HPDE6-E6E7 (cell line): ENCODE results near the gene NBAS.
"Not testable (repeated sequence)": the region's sequence is repeated elsewhere in the genome, so short reads cannot be mapped to it uniquely, and the experiment has no call there.

Source experiments
- DNase-seq: peaks from one replicate; pipeline ENCODE4 v3.0.0; 2011; ENCODE audit warnings: missing footprints; ENCODE audit errors: extremely low spot score

NBAS gene

DNA sequence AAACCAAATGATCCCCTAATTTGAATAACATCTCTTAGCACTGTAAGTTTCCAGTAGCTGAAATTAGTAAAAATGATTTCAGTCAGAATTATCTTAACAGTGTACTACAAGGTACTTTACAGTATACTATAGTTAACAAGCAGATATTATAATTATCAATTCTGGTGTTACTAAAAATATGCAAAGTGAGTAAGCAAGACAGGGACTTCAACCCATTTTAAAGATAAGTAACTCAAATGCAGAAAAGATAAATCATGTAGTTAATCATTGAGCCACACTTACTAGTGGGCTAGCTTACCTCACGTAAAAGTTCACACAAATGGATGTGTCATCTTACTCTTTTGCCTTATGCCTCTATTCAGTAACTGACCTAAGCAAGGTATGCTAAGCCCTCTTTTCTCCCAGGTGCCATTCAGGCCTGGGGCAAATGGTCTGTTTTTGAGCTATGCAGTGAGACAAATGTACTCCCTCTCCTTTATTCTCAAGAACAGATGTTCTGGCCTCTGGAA is 101.0 kb downstream of the NBAS start:
- DNase-seq = no peak

DNA sequence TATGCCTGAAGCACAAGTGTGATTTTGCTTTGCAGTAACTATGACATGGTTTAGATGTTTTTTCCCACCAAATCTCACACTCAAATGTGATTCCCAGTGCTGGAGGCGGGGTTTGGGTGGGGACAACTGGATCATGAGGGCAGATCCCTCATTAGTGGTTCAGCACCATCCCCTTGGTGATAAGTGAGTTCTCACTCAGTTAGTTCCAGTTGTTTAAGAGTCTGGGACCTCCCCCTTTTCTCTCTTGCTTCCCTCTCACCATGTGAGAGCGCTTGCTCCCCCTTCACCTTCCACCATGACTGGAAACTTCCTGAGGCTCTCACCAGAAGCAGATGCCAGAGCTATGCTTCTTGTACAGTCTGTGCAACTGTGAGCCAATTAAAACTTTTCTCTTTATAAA is 102.9 kb downstream of the NBAS start:
- no peak for DNase-seq

DNA sequence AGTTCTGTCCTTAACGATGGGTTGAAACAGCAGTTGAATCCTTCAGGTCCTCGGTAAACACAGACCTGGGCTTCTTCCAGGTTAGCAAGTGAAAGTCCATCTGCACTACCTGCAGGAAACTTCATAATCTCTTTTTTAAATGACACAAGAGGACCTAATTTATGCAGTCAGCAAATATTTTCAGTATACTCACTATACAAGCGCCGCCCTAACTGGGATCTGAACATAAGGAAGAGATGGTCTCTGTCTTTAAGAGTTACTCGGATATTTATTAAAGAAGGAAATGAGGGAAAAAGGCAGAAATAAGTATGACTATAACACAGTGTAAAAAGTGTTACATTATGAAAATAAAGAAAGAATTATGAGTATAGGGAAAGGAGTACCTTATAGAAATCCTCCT is 103.3 kb downstream of the NBAS start:
- no peak for DNase-seq

DNA sequence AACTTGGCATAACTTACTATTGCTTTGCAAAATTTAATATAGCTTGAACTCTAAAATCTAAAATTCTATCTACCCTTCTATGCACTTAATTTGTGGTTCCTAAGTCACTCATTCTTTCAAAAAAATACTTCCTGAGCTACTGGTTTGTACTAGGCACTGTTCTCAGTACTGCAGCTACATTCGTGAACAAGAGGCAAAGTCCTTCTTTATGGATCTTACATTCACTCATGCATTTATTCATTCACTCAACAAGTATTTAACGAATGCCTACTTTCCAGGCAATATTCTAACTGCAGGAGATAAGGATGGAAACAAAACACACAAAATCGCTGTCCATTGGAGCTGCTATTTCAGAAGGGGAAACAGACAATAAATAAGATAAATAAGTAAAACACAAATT is 104.8 kb downstream of the NBAS start:
- DNase-seq = no peak

DNA sequence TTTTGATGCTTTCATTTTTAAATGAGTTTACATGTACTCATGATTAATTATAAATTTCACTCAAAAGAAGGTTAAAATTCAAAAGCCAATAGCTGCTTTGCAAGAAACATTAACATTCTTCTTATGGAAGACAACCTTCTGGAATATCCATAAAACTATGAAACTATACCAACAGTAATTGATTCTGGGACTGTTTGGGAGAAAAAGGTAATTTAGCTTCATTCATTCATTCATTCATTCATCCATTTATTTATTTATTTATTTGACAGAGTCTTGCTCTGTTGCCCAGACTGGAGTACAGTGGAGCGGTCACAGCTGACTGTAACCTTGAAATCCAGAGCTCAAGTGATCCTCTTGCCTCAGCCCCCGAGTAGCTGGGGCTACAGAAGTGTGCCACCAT is 110.3 kb downstream of the NBAS start:
- DNase-seq = no peak

DNA sequence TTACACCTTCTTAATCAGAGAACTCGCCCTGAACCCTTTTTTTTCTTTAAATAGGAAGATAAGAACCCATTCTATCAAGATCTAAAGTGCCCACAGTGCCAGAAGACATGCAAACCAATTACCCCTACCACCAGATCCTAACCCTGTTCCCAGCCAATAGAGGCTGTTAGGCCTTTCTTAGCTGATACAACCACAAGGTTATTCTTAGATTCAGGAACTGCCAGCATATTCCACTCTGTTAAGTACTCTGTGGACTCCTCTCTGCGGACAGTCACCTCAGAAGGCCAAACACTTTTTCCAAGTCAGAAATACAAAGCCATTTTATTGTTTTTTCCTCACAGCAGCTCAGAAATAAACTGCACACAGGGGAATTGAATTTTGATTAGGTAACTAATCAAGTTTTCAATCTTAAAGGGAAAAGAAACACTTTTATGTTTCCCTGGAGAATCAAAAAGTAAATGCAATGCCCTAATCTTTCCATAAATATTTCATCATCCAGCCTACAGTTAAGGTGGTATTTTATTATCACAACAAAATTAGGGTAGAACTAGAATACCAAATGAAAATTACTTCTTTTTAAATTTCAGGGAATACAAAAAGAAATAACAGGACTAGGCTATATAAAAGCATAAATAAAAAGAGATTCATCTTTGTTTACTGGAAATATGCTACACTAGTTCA is 111.4 kb downstream of the NBAS start:
- DNase-seq = no peak

DNA sequence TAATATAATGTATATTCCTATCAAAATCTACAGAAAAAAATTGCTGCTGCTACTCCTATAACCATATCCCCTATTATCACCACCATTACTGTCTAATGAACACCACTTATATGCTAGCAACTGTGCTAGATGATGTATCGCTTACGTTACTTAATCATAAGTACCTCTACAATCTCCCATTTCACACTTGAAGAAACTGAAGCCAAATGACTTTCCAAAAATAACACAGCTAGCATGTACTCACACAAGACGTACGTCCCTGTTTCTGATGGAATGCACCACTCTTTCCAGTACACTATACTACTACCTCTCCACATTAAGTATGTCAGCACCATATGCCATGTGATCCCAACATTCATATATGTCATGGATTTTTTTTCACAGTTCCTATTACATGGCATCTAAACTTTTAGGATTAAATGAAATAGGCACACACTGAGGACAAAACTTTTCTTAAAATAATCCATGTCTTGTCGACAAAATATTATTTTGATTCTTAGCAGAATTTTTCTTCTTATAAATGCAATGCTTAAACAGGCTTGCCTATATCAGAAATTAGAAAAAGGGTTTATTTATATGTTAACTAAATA is 112.8 kb downstream of the NBAS start:
- no peak for DNase-seq

DNA sequence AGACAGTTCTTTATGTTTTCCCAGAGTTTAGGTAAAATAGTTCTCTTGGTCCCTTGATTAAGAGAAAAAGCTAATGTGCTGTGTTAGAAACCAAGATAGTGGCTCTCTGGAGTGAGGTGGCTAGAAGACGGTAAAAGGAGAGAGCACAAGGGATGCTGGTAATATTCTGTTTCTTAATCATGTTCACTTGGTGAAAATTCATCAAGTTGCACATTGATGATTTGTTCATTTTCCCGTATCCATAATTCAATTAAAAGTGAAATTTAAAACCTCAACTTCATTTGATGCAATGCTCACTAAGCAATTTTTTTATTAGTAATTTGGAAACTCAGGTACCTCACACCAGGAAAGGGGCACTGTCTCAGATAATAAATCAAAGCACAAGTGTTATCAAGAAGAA is 113.8 kb downstream of the NBAS start:
- DNase-seq = no peak

DNA sequence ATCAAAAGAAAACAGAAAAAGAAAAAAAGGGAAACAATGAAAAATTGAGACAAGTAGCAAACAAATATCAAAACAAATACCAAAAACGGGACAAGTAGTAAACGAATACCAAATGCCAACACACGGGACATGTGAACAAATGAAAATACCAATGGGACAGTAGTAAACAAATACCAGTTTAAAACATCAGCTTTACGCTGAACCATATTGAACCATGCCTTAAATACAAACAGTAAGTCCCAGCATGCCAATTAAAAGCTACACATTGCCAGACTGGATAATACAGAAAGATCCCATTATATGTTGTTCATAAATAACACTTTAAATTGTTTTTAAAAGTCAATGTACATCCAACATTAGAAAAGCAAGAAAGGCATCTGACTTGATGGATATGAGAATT is 114.2 kb downstream of the NBAS start:
- no peak for DNase-seq

DNA sequence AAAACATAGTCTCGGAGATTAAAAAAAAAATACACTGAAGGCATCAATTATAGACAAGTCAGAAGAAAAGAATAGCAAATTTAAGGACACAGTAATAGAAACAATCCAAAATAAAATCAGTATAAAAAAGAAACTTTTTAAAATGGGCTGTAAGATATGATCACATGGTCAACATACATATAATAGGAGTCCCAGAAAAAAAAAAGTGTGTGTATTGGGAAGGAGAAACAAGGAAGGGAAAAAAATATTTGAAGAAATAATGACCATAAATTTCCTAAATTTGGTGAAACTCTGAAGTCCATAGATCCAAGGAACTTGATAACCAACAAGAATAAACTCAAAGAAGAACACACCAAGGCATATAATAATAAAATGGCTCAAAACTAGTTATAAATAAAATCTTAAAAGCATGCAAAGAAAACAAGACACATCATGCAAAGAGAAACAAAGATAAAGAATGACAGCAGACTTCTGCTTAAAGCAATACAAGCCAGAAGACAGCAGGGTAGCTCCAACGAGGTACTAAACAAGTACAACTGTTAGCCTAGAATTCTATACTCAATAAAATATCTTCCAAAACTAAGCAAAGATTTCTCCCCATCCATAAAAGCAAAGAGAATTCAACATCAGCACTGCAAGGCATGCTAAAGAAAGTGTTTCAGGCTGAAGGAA is 115.1 kb downstream of the NBAS start:
- no peak for DNase-seq

DNA sequence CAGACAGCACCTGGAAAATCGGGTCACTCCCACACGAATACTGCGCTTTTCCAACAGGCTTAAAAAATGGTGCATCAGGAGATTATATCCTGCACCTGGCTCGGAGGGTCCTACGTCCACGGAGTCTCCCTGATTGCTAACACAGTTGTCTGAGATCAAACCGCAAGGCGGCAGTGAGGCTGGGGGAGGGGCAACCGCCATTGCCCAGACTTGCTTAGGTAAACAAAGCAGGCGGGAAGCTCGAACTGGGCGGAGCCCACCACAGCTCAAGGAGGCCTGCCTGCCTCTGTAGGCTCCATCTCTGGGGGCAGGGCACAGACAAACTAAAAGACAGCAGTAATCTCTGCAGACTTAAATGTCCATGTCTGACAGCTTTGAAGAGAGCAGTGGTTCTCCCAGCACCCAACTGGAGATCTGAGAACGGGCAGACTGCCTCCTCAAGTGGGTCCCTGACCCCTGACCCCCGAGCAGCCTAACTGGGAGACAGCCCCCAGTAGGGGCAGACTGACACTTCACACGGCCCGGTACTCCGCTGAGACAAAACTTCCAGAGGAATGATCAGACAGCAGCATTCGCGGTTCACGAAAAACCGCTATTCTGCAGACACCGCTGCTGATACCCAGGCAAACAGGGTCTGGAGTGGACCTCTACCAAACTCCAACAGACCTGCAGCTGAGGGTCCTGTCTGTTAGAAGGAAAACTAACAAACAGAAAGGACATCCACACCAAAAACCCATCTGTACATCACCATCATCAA is 121.2 kb downstream of the NBAS start:
- not testable (repeated sequence) for DNase-seq

DNA sequence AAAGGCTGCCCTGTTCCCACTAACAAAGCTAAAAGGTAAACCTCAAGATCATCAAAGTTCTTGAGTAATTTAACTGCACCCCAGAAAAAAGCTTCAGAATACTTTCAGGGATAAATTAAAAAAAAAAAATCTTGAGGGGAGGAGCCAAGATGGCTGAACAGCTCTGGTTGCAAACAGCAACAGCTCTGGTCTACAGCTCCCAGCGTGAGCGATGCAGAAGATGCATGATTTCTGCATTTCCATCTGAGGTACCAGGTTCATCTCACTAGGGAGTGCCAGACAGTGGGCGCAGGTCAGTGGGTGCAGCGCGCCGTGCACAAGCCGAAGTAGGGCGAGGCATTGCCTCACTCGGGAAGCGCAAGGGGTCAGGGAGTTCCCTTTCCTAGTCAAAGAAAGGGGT is 121.8 kb downstream of the NBAS start:
- DNase-seq = not testable (repeated sequence)

DNA sequence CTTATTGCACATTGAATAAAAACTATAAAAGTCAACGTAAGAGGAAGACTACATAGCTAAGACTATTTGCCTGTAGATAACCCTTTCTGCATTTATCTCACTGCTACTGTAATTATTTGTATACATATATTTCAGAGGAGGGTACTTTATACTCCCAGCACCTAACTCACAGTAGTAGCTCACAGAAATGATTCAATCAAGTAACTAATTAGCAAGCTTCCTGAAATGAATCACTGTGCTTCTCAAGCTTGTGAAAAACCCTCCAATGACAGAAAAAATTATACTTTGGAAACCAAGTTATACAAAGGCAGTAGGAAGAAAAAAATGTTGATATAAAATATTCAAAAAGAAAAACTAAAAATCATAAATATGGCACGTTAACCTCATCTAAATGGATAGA is 124.9 kb downstream of the NBAS start:
- no peak for DNase-seq

DNA sequence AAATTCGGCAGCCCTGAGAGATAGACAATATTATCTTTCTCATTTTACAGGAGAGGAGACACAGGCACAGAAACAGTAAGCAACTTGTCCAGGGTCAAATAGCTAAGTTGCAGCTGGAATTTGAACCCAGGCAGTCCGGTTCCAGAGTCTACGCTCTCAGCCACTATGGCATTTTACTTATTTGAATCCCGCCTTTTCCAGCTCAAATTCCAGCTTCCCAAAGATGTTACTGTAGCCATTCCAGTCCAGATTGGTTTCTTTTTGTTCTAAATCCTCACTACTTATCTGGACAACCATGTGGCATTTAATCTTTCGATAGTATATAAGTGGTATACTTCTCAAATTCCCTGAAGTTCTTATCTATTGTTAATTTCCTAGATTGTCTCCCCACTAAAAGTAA is 125.7 kb downstream of the NBAS start:
- DNase-seq = no peak

DNA sequence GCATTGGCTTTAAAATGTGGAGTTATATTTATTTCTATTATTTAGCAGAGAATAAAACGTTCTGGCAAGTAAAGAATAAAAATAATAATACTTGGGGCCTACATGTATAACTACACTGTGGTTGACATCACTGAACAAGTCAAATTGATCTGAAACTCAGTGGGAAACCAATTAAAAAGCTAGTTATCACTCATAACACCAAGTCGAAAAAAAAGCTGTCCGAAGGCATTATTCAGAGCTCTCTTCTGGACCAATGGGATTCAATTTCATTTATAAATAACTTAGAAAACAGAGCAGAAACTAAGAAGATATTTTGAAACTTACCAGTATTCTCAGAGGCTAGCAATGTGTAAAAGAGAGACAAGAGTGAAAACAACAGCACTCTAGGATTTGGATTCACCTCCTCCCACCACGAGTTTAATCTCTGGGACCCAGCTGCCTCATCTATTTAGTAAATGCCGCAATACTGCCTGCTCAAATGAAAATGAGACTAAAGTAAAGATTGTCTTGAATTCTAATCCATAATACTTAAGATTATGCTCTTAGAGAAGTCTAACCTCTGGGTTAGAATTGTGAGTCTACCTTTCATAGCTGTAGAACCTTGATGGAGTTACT is 128.4 kb downstream of the NBAS start:
- no peak for DNase-seq

DNA sequence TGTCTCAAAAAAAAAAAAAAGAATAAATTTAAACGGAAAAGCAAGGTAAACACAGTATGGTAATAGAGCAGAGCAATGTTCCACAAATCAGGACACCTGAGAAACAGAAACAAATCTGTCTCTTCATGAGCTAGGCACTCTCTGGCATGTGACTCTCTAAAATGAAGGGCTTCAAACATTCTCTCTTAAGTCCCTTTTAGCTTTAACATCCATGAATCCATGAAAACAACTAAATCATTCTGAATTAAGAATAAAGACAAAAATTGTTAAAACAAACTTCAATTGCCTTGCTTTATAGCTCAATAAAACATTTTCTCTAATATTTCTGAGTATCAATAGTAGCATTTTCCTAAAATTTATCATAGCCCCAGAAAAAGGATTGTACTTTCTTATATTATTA is 132.1 kb downstream of the NBAS start:
- no peak for DNase-seq

DNA sequence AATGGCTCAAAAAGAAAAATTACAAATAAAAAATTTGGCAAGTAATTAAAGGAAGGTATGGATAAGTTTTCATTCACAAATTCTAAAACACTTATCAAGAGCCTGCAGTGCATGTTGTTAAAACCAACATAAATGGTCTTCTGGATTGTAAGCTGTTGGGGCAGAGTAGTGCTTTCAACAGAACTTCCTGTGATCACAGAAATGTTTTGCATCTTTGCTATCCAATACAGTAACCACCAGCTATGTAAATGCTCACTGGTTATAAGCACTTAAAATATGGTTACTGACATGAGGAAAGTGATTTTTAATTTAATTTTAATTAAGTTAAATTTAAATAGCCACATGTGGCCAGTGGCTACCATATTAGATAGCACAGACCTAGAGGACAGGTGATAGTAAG is 133.1 kb downstream of the NBAS start:
- no peak for DNase-seq

DNA sequence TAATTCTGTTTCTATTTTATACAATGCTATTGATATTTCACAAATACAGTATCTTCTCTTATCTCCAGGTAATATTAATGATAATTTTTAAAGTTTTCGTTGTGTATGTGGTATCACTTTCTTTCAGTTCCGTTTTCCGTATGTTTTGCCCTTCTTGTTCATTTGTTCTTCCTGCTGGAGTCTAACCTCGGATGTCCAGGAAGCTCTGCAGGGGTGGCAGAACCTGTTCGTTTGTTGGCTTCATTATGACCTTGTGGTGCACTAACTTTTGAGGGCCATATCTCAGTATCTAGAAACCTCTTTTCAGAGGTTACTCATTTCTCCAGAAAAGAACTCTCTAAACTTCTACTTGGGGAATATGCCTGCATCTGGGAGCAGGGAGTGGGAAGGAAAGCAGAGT is 134.5 kb downstream of the NBAS start:
- DNase-seq = no peak

DNA sequence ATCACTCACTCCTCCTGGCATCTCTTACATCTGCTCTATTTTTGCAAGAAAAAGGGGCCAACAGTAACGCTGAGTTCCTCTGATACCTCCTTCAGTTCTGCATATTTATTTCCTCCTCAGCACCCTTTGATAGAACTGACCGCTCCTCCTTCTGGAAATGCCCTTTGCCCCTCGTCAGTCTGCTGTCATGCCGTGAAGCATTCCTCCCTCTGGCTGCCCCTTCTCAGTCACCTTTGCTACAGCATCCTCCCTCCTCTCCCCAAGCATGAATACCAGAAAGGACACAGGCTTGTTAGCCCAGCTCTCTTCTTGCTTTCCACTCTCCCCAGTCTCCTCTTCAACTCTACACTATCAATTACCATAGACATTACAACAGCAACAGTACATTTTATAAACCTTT is 135.4 kb downstream of the NBAS start:
- no peak for DNase-seq

DNA sequence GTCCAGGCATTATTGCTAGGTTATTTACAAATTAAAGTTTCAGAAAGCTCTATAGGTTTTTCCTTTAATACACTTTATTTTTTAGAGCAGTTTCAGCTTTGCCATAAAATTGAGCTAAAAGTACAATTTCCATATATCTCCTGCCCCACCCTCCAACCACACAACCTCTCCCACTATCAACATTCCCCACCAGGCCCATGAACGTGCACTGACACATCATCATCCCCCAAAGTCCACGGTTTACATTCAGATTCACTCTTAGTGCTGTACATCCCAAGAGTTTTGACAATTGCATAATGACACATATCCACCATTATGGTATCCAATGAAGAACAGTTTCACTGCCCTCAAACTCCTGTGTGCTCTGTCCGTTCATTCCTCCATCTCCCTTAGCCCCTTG is 139.4 kb downstream of the NBAS start:
- DNase-seq = no peak

DNA sequence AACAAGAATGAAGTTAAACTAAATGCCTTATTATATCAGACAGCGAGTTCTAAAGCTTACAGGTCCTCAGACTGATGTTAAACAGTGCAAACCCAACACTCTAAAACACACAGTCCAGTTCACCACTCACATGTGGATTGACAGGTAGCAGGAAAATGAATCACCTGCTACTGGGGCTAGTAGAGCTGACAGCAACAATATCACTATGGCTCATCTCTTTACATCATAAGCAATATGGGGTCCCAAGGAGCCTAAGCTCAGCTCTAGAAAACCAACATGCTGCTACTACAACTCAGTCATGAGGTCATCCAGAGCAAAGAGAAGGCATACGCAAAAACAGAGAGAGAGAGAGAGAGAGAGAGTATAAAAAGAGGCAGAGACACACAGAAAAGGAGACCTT is 145.4 kb downstream of the NBAS start:
- no peak for DNase-seq

DNA sequence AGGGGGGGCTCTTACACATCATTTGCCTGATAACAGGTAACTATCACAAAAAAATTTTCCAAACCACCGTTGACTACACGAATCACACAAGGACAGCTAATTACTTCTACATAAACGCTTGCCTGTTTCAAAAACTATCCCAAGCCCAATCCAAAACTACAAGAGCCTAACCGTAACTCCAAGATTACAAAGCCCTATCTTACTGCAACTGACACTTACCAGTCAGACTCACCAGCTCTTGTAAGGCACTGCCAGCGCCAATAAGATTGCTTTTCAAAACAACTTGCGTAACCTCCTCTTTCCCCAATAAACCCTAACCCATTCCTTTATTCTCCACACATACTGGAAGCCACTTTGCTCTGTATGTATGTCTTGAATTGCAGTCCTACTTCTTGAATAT is 148.4 kb downstream of the NBAS start:
- DNase-seq = no peak
